GM18499 (cell line): ENCODE results near the gene FRAT2.

Experiments
- ATAC-seq: cut with Tn5 transposase; IDR thresholded peaks from one replicate; pipeline ENCODE4 v1.9.1; 2021; ENCODE audit warnings: moderate number of reproducible peaks; ENCODE audit not compliant: insufficient read depth, unreplicated experiment

FRAT2 gene, protein sequence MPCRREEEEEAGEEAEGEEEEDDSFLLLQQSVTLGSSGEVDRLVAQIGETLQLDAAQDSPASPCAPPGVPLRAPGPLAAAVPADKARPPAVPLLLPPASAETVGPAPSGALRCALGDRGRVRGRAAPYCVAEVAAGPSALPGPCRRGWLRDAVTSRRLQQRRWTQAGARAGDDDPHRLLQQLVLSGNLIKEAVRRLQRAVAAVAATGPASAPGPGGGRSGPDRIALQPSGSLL

DNA sequence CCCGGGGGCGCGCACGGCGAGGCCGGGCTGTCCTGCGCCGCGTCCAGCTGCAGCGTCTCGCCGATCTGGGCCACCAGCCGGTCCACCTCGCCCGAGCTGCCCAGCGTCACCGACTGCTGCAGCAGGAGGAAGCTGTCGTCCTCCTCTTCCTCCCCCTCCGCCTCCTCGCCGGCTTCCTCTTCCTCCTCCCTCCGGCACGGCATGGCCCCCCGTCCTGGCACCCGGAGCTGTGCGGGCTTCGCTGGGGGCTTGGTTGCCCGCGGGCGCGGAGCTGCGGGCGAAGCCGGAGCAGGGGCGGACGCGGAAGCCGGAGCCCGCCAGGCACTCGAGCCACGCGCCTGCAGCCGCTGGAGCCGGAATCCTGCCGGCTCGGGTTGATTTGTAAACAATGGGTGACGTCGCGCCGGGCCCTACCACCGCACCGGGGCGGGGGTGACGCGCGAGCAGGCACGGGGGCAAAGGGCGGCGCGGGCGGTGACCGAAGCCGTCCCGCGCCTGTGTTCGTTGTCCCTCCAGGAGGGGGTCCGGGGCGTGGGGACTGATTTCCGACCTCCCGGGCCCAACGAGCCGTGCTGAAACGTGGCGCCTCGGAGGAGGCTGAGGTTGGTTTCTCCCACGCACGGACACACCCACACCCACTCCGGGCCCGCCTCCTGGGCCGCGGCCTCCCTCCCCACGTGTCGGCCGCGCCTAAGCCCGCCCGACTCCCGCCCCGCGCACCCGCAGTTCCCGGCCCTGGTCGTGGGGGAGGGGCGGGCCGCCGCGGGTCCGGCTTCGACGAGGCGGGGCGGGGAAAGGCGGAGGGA lies at the start of gene FRAT2:
Gene FRAT2, minus strand, starts transcription at position 360 of the 806 bp plus-strand sequence. Its CDS starts 157 bp downstream, at position 203.
- no peak for ATAC-seq

DNA sequence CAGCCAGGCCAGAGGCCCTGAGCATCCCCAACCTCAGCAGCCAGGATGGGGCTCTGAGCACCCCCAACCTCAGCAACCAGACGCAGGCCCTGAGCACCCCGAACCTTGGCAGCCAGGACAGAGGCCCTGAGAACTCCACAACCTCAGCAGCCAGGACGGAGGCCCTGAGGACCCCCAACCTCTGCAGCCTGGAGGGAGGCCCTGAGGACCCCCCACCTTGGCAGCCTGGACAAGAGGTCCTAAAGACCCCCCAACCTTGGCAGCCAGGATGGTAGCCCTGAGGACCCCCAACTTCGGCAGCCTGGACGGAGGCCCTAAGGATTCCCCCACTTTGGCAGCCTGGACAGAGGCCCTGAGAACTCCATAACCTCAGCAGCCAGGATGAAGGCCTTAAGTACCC lies 49.6 kb upstream of the FRAT2 start:
- ATAC-seq: no peak

DNA sequence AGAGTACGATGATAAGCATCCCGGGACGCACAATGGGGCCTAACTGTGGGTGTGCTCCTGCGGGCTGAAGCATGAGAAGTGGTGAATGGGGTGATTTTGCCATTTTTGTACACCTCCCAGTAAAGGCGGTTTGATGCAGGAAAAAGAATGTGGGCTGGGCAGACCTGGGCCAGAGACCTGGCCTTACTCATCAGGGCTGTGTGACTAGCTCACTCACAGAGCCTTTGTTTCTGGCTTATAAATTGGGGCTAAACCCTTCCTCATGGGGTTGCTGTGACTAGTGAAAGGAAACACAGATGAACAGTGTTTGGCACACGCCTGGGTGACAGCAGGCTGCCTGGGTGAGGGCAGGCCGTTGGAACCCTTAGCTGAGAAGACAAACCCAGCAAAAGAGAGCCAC lies 48.6 kb upstream of the FRAT2 start:
- ATAC-seq: no peak

DNA sequence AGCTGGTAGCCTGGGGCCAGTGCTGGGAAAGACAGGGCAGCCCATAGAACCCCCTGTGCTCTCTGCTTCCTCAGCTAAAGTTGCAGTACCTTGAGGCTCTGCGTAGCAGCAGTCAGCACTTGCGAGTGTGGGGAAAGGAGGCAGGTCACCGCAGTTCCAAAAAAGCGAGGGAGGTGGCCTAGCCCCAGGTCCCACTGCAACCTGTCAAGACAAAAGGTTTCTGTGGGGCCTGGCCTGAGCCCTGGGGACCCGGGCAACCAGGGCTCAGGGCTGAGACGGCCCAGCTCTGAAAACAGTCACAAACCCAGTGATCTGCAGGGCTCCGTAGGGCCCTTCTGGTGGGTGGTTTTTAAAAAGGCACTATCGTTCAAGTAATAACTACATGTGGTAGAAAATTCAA lies 47.1 kb upstream of the FRAT2 start:
- no peak for ATAC-seq

- no peak for ATAC-seq
These were observed 46.0 kb upstream of the FRAT2 start for GRCh38 chr10:97380516-97380915.

DNA sequence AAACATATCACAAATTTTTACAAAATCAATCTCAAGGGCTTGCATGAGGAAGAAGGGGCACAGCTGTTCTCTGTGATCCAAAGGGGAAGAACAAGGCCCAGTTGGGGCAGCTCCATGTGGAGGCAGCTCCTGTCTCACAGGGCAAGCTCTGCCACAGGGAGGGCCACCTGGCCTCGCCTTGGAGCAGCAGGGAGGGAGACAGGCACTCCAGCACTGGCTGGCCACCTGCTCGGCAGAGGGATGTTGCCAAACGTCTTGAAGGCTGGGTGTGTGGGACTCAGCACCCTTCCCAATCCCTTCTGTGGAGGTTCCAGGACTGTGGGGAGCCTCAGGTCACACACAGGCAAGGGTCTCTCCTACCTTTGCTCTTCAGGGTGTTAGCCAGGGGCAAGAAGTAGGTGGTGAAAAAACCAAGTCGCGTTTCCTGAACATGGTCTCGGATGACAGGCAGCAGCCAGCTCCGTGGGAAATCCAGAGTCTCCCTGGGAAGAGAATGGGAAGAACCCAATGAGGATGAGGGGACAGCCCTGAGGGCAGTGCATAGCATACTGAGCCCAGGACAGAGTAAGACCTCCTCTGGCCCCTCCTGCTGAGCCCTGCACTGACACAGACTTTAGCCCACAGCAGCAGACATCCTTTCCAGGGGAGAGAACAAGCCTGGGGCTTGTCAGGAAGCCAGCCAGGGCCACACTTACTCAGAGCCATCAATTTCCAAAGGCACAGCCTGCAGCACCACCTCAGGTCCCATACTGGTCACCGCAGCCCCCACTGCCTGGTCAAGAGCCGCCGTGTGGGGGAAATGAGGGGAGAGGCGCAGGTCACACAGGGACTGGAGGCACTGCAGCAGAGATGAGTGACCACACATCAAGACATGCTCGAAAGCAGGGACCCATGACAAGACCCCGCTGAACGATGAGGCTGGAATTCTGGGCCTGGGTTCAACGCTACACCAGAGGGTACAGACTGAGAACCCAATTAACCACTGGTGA lies 44.7 kb upstream of the FRAT2 start:
- ATAC-seq: no peak

GRCh38 chr10:97376413-97376812 lies 41.9 kb upstream of the FRAT2 start:
- ATAC-seq: no peak

- no peak for ATAC-seq
These were observed 38.9 kb upstream of the FRAT2 start for GRCh38 chr10:97373456-97373855.

GRCh38 chr10:97372233-97372875 lies 37.8 kb upstream of the FRAT2 start:
- ATAC-seq: no peak

- ATAC-seq: no peak
These were observed 37.2 kb upstream of the FRAT2 start for GRCh38 chr10:97371696-97372095.

- ATAC-seq: no peak
These were observed 32.7 kb upstream of the FRAT2 start for GRCh38 chr10:97367126-97367649.

DNA sequence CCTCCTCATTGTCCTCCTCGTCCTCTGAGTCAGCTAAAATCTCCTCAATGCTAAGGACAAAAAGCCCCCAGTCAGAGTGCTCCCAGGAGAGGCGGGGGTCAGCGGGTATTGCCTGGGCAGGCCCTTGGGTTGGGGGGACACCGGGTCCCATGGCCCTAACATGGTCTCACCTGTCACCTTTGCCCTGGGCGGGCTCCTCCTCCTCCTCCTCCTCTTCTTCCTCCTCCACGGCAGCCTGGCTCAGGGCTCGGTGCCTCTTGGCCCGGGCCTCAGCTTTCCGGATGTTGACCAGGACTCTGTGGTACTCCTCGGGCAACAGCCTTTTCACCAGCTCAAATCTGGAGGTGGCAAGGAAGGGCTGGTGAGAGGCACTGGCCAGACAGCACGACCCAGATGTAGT lies 32.0 kb upstream of the FRAT2 start:
- ATAC-seq: no peak

- ATAC-seq: no peak
These were observed 31.3 kb upstream of the FRAT2 start for GRCh38 chr10:97365761-97366351.

GRCh38 chr10:97363071-97363470 lies 28.5 kb upstream of the FRAT2 start:
- no peak for ATAC-seq

DNA sequence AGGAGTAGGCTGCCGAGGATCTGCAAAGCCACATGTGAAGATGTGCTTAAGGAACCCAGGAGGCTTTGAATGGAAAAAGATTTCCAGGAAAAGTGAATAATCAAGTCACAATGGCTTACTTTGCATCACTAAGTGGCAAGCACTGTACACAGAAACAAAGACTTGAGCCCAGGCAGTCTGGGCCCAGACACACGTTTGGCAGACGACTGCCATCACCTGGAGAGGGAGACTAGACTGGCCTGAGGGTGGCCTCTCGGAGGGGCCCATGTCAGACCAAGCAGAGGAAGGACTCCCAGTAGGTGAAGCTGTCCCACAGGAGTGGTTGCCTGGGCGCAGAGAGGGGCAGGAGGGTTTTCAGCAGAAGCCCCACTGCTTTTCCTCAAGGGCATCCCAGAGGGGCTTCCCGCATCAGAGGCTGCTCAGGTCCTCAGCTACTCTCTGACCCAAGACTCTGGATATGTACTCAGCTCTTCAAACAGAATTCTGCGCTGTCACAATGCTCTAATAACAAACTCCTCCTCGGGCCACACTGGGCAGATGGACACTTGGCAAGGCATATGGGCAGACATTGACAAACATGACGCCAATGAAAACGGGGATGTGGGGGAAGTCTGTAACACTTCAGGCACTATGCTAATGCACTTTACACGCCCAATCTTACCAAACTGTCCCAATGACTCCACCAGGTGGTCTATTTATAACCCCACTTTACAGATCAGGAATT lies 27.9 kb upstream of the FRAT2 start:
- ATAC-seq: no peak

DNA sequence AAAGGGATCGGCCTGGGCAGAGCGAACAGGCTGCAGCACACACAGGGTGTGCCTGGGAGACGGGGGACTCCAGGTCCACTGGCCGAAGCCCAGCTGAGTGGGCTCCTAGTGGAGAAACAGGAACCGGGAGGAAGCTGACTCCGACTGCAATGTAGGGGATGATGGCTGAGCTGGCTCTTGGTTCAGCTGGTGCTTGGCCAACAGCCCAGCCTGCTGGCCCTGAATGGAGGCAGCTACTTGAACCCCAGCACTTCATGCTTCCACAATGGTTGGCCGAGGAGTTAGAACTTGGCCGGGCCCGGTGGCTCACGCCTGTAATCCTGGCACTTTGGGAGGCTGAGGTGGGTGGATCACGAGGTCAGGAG lies 27.0 kb upstream of the FRAT2 start:
- no peak for ATAC-seq

- no peak for ATAC-seq
These were observed 26.4 kb upstream of the FRAT2 start for GRCh38 chr10:97360705-97361536.

DNA sequence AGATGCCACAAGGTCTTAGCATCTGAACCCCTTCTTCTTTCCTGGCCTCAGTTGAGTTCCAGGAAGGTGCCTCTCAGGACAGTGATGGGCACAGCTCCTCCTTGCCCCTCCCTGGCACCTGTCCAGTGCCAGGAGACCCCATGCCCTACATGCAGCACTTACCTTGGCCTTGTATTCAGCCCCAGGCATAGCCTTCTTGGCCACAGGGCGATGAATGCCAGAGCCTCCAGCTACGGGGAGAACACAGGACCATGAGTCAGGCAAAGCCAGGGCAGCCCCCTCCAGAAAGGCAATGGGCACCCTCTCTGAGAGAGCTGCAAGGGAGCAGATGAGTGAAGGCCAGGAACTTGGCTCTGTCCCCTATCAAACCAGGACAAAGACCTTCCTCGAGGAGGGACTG lies 24.3 kb upstream of the FRAT2 start:
- no peak for ATAC-seq
